ENCODE data around the gene UHMK1. TPM values are rescaled to one million over a fixed set of nuclear protein-coding genes. Genes with fewer than 3 reads are reported as not detected.
A peak's percentile ranks its signal among the peaks of the same experiment; 100 is the strongest.

Gene UHMK1
- total RNA-seq, 1 experiment from 2014 or later: 15.8 TPM

- peaks cover 0 to 4% (median 4%) of the 10 kb centered on the region in 3 experiments; a peak in 4 of 7 replicates for H3K36me3 Mint-ChIP-seq (ENCODE audit: insufficient read depth in 1 of 3, low read depth in 3 of 3)
- no peaks in the 10 kb centered on the region for H3K9me3 ChIP-seq (ENCODE audit: control insufficient read depth, low read depth, low read length)
- no peak for DNase-seq
- WGBS (ENCODE audit: extremely low coverage, insufficient read length, low lambda C conversion rate): no CpG with 5 or more reads among the region's 1 CpG
- H3K27ac Mint-ChIP-seq: peak overlapping the region in 1 of 3 experiments; percentile 82; a peak in 3 of 7 replicates
- H3K79me1 ChIP-seq (ENCODE audit: insufficient read depth, low read depth, low read length, poor library complexity, severe bottlenecking): no peaks in the 10 kb centered on the region
- no peak overlapping the region for H2BK5ac ChIP-seq (ENCODE audit: insufficient read length, low read length)
- no peaks in the 10 kb centered on the region for H3K79me2 ChIP-seq (ENCODE audit: insufficient read depth, low read length)
- no peak overlapping the region for H3K27ac ChIP-seq (ENCODE audit: insufficient read length, low read depth, low read length)
- no peak overlapping the region for H3K14ac ChIP-seq (ENCODE audit: insufficient read depth, low read length)
- H3K4me1 Mint-ChIP-seq: peaks cover 15 to 16% of the 10 kb centered on the region in 2 experiments
- H3K23ac ChIP-seq (ENCODE audit: insufficient read length, low read depth, low read length): no peak overlapping the region
- H4K91ac ChIP-seq (ENCODE audit: insufficient read length, low read depth, low read length): no peak overlapping the region
- no peak overlapping the region for H2BK20ac ChIP-seq (ENCODE audit: low read depth, low read length, poor library complexity, severe bottlenecking)
- H3K9me3 Mint-ChIP-seq: no peaks in the 10 kb centered on the region
- no peaks in the 10 kb centered on the region for H3K27me3 Mint-ChIP-seq (ENCODE audit: low read depth)
- no peak overlapping the region for H3K4me2 ChIP-seq (ENCODE audit: insufficient read depth, insufficient read length, low read length)
- no peak overlapping the region for H3K18ac ChIP-seq (ENCODE audit: insufficient read length, low read depth, low read length)
- H3K4me3 Mint-ChIP-seq: no peak overlapping the region
- H3K23me2 ChIP-seq (ENCODE audit: insufficient read length, low read depth, low read length, poor library complexity, severe bottlenecking): no peaks in the 10 kb centered on the region
- H2BK12ac ChIP-seq (ENCODE audit: insufficient read length, low read depth, low read length): no peak overlapping the region
- H4K5ac ChIP-seq (ENCODE audit: insufficient read length, low read depth, low read length): no peak overlapping the region
- H2BK15ac ChIP-seq (ENCODE audit: low read depth, low read length): no peak overlapping the region
- H2AFZ ChIP-seq (ENCODE audit: low read length): no peak overlapping the region
- H4K8ac ChIP-seq (replicated peaks; ENCODE audit: insufficient read length, low read depth, low read length): no peak overlapping the region
- no peak overlapping the region for H3K4ac ChIP-seq (ENCODE audit: low read depth, low read length)
- H4K20me1 ChIP-seq (ENCODE audit: control insufficient read depth, insufficient read depth, insufficient read length): no peaks in the 10 kb centered on the region
- no peak overlapping the region for H3T11ph ChIP-seq (ENCODE audit: low read length)
- H3K27me3 ChIP-seq (ENCODE audit: insufficient read depth, low read length): no peaks in the 10 kb centered on the region
- no peak overlapping the region for H3K9ac ChIP-seq (ENCODE audit: extremely low read depth, insufficient read length, low read length)
- H3K4me1 ChIP-seq (ENCODE audit: insufficient read depth, low read length): no peaks in the 10 kb centered on the region
- no peak for TF ChIP-seq CTCF (conservative IDR thresholded peaks at IDR 0.05)
- H2AK5ac ChIP-seq (ENCODE audit: insufficient read length, low read length): no peak overlapping the region
- no peak overlapping the region for H3K56ac ChIP-seq (ENCODE audit: insufficient read length, low read depth, low read length)
- no peak overlapping the region for H2BK120ac ChIP-seq (ENCODE audit: low read depth, low read length, poor library complexity, severe bottlenecking)
Measured at GRCh38 chr1:162530988-162531319, 33.3 kb downstream of the UHMK1 start.

All from H9 (cell line).